GM19193 (cell line): Measurements from ENCODE around the gene AMFR.

Experiments
- POLR2A ChIP-seq: IDR thresholded peaks from 4 replicates; pipeline ENCODE4 v1.6.1; 2011; ENCODE audit not compliant: insufficient read depth, insufficient read length; ENCODE audit errors: extremely low read depth

AMFR gene

DNA sequence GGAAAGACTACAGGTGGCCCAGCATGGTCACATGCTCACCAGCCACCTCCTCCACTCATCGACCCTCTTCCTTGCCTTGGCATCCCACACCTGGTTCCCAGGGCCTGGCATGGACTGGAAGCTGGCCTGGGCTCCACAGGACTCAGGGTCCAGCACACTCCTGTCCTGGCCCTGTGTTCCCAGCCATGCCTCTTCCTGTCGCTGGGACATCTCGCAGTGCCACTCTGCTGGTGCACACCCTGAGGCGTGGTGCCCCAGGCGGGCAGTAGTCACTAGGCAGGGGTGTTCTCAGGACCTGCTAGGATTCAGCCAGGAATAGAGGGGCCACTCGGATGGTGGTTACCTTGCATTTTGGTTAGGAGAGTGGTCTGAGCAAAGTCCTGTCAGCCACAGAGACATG lies 99.4 kb downstream of the AMFR start:
- TF ChIP-seq POLR2A, result no peak

DNA sequence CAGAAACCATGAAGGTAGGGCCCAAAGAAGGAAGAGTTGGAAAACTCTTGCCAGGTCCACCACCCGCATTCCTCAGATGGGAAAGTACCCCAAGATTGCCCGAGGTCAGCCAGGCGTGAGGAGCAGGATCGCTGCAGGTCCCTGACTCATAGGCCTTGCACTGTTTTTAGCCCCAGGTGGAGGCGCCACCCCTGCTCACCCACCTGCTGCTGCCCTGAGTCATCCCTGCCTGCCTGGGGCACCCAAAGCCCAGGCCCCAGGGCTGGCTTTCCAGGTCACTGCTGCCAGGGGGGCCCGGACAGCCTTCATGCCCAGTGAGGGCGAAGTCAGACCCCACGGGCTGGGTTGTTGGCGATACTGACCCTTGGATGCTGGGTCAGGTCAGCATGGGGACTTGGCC lies 100.9 kb downstream of the AMFR start:
- TF ChIP-seq POLR2A, result no peak

DNA sequence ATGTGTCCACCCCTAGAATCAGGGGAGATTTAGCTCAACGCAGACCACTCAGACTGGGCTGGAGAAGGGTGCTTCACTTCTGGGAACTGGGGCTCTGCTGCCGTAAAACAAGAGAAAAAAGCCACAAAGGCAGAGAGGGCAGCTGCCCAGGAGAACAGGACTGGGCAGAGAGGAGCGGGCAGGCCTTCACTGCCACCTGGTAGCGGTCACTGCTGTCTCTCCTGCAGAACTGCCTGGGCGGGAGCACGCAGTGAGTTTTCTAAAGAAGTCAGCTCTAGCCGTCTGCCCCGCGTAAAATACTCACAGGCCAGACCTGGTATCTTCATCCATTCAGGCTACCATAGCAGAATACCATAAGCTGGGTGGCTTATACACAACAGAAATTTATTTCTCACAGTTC lies 103.8 kb downstream of the AMFR start:
- no peak for TF ChIP-seq POLR2A

DNA sequence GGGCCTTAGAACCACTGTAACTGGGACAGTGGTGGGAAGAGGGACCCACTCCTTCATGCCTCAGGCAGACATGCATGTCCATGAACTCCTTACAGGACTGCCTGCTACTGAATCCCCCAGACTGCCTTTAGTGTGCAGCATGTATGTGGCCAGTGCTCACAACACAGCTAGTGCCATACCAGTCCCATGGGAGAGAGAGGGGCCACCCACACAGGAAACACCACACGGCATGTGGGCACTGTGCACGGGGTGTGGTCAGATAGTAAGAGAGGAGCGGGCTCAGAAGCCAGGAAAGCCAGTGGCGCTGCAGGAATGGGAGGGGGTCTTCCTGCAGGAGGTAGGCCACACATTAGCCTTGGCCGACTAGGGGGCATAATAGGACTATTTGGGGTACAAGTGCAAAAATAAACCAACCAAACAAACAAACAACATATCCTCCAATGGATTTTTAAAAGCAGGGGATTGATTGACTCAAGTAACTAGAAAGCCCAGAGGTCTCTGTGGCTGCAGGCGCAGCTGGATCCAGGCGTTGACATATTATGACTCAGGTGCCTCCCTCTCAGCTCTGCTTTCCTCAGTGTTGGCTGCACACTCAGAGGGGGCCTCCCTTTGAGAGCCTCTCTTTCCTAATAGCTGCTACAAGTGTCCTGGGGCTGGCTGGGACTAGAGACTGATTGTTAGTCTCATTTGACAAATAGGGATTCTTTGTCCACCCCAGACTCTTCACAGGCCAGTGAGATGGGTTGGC lies 104.4 kb downstream of the AMFR start:
- no peak for TF ChIP-seq POLR2A

DNA sequence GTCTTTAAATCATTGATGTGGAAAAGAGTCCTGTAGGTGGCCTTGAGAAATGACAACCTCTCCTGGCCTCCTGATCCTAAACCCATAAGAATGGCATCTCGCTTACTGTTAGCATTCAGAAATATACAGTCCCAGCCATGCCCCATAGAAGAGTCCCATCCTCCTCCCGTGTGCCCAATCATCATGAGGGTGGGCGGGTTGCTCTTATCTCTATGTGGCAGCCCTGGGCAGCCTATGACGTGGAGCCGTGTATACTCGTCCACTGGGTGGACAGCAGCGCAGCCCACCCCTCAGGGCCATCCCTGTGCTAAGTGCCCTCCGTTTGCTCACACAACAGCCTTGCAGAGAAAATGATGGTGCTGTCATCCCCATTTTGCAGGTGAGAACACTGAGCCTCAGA lies 105.3 kb downstream of the AMFR start:
- TF ChIP-seq POLR2A, result no peak

DNA sequence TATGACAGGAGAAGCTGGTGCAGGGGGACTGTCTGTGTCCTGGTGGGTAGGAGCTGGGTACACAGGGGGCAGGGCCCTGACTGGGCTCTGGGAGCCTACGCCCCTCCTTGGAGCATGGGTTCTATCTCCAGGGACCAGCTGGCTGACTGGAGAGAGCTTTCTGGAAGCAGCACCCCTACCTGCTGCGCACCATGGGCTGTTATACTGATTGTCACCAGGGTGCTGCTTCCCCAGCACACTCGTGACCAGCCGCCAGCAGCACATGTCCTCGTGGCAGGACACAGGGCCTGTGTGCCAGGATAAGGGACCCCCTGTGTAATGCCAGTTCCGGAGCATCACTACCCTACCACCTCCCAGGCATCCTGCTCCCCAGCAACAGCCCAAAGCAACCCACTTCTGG lies 106.0 kb downstream of the AMFR start:
- TF ChIP-seq POLR2A, result no peak

DNA sequence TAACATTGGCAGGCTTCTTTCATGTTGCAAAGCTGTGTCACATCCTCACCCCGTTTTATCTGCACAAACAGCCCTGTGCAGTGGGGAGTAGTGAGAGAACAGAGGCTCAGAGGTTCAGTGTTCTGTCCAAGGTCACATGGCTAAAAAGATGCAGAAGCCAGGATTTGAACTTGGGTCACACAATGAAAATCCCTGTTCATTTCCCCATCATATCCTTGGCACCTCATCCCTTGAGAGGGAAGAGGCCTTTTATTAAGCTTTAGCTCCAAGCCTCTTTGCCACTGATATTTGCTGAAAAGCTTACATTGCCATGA lies 106.6 kb downstream of the AMFR start:
- TF ChIP-seq POLR2A, result no peak

DNA sequence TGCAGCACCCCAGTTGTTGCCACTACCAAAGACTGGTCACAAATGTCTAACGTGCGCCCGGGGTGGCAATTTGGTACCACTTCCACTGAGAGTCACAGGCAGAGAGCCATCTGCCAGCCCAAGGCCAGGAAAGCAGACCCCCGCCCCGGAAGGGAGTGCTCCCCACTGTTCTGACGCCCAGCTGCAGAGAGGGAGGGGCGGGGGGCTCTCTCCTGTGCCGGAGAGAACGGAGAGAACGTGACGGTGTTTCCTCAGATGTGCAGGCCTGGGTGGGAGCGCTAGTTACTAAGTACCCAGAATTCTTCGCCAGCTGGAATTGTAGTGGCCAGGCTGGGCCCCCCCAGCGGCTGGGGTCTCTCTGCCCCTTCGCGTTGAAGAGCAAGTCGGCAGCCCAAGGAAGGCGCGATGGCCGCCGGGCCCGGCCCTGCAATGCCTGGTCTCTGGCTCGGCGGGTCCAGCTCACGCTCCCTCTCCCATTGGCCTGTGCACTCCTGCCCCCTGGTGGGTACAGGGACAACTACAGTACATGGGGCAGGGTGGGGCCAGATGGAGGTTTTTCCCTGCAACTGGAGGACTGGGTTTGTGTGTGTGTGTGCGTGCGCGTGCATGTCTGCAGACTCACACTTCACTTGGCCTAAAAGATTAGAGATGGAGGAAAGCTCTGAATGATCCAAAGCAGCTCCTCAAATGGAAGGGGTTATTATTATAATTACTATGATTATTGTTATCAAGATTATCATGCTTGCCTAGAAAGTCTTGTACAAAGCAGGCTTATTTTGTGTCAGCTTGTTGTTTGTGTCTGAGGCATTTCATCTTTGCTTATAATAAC lies 107.1 kb downstream of the AMFR start:
- no peak for TF ChIP-seq POLR2A

DNA sequence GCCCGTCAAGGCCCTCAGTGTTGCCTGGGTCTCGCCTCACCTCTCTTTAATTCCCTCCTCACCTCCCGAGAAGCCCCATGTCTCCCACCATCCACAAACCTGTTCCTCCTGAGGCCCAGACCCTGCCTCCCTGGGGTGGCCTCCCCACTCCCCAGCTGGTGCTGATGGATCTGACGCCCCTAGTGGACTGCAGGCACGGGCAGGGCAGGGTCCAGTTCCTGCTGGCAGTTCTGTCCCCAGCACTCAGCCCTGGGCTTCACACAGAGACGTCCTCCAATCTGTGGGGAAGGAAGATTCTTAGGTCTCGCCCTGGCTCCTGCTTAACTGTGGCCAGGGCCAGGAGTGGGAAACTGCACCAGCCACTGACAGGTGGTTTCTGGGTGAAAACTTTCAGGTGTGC lies 108.8 kb downstream of the AMFR start:
- TF ChIP-seq POLR2A, result no peak

DNA sequence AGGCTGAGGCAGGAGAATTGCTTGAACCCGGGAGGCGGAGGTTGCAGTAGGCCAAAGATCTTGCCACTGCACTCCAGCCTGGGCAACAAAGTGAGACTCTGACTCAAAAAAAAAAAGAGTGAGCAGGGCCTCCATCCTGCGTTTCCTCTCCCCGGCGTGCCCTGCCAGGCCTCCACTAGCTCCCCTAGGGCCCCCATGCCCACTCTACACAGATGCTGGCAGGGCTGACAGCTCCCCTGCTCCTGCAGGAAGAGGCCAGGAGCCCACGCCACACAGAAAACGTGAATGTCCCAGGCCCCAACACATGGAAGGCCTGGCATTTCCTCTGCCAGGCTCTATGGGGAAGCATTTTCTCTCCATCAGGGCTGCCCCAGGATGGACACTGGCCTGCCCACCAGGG lies 109.4 kb downstream of the AMFR start:
- no peak for TF ChIP-seq POLR2A

DNA sequence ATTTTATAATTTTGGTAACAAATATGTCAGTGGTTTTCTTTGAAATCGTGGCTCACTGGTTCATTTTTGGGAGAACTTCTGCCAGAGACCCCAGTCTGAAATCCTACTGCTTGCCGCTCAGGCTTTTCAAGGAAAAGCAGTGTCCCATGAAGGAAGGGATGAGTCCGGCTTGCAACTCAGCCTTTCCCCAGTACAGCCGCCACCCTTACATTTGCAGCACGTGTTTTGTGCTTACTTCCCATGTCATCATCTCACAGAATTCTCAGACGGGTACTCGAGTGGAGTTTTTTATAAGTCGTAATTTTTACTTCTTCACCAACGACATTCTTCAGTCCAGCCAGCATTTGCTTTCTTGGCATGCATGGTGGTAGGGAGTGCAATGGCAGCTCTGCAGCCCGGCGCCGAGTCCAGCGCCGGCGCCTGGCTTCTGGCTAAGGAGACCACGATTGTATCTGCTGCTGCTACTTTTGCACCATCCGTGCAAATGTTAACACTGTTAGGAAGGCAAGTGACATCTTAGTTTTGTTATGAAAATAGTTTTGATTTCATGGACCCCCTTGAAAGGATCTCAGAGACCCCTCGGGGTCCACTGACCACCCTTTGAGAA lies 111.0 kb downstream of the AMFR start:
- TF ChIP-seq POLR2A, result no peak

DNA sequence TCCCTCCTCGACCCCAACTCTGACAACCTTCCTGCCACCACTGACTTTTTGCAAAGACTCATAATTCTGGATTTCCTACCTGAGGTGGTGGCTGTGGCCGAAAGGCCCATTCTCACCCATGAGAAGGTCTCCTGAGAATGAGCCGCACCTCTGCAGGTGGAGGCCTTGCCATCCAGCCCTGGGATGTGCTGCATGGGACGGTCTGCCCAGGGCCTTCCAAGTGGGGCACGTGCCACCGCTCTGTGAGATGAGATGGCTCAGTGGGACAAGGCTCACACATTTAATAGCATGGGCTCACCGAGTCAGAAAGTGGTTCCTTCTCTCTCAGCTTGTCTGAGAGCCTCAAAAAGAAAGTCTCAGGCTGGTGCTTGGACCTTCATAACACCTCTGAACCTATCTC lies 112.8 kb downstream of the AMFR start:
- TF ChIP-seq POLR2A, result no peak

DNA sequence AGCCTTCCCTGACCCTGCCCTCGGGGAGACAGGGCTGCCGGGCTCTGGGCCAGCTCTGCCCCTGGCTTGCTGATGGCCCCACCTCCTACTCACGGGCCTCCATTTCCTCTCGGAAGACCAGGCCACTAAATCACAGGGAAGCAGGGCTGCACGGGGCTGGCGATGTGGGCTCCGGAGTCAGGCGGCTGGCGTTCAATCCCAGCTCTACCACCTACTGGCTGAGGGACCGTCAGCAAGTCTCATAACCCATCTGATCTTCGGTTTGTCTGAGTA lies 113.4 kb downstream of the AMFR start:
- TF ChIP-seq POLR2A, result no peak
